Measurements from ENCODE around the gene STK32C. TPM values are rescaled to one million over a fixed set of nuclear protein-coding genes. Genes with fewer than 3 reads are reported as not detected.

STK32C gene
- total RNA-seq, 2 donors from 2014 or later, result 7.2 to 21.5 TPM

DNA sequence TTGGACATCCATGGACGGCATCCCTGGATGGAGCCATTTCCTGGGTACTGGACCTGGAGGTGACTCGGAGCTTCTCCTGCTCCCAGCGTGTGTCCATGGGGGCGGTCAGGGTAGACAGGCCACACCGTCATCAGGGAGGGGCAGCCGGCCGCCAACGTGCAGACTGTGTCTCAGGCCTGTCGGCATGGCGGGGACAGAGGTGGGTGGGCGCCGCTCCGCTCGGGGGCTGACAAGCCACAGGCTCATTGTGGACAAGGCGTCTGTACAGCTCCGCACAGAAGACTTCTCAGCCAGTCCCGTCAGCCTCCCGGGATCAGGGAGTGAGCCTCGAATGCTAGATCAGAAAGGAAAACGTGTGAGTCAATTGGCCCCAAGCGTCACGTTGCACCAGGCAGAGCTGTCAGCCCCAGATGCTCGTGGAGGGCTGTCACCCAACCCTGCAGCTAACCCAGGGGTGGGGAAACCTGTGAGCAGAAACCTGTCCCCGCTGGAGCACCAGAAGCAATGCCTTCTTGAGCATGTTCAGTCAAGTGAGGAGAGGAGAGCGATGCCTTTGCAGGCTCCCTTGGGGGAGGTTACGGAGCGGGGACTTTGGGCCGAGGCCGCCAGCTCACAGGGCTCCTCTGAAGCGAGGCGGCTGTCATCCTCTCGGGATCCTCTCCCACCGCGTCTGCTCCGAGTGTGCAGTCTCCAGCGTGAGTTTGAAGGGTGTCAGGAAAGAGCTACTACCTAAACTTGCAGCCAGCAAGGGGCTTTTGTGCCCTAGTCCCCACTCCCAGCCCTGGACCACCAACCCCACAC lies 137.0 kb downstream of the STK32C start:
- H3K4me1 ChIP-seq (replicated peaks), result no peaks in the 10 kb centered on the region
- H3K9me3 ChIP-seq, result no peaks in the 10 kb centered on the region
- TF ChIP-seq, protein P1, sequence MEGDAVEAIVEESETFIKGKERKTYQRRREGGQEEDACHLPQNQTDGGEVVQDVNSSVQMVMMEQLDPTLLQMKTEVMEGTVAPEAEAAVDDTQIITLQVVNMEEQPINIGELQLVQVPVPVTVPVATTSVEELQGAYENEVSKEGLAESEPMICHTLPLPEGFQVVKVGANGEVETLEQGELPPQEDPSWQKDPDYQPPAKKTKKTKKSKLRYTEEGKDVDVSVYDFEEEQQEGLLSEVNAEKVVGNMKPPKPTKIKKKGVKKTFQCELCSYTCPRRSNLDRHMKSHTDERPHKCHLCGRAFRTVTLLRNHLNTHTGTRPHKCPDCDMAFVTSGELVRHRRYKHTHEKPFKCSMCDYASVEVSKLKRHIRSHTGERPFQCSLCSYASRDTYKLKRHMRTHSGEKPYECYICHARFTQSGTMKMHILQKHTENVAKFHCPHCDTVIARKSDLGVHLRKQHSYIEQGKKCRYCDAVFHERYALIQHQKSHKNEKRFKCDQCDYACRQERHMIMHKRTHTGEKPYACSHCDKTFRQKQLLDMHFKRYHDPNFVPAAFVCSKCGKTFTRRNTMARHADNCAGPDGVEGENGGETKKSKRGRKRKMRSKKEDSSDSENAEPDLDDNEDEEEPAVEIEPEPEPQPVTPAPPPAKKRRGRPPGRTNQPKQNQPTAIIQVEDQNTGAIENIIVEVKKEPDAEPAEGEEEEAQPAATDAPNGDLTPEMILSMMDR (IDR thresholded peaks at IDR 0.05), result no peak
- no peak for TF ChIP-seq POLR2AphosphoS5 (IDR thresholded peaks at IDR 0.05)
- no peak for TF ChIP-seq POLR2A (IDR thresholded peaks at IDR 0.05)
- no peak overlapping the region for H3K4me3 ChIP-seq
- H3K36me3 ChIP-seq, result no peaks in the 10 kb centered on the region
- no peak overlapping the region for H3K27ac ChIP-seq
- intact Hi-C loops (cut with DNase I), result no loop called here
- WGBS, result 81% methylated on average over 36 of the region's 36 CpGs
- no peak for DNase-seq (ENCODE audit: low spot score)
- no peaks in the 10 kb centered on the region for H3K27me3 ChIP-seq (replicated peaks; ENCODE audit: insufficient read depth)

GRCh38 chr10:132169766-132170560 lies 137.8 kb downstream of the STK32C start:
- H3K4me1 ChIP-seq (replicated peaks), result no peaks in the 10 kb centered on the region
- H3K27ac ChIP-seq, result no peak overlapping the region
- H3K4me3 ChIP-seq, result no peak overlapping the region
- intact Hi-C loops (cut with DNase I), result no loop called here
- TF ChIP-seq, protein P1 (IDR thresholded peaks at IDR 0.05), result no peak
- TF ChIP-seq POLR2AphosphoS5 (IDR thresholded peaks at IDR 0.05), result no peak
- no peak for TF ChIP-seq POLR2A (IDR thresholded peaks at IDR 0.05)
- no peaks in the 10 kb centered on the region for H3K36me3 ChIP-seq
- DNase-seq (ENCODE audit: low spot score), result no peak
- WGBS, result 93% methylated on average over 46 of the region's 46 CpGs
- no peaks in the 10 kb centered on the region for H3K27me3 ChIP-seq (replicated peaks; ENCODE audit: insufficient read depth)
- H3K9me3 ChIP-seq, result no peaks in the 10 kb centered on the region

GRCh38 chr10:132169031-132169765 lies 138.6 kb downstream of the STK32C start:
- Histone ChIP-seq H3K36me3 (no peaks in the 10 kb centered on the region), H3K27me3 (replicated peaks; ENCODE audit: insufficient read depth) (no peaks in the 10 kb centered on the region), H3K4me3 (no peak overlapping the region), H3K9me3 (no peaks in the 10 kb centered on the region), H3K27ac (no peak overlapping the region), H3K4me1 (replicated peaks) (no peaks in the 10 kb centered on the region)
- no peak for TF ChIP-seq POLR2A (IDR thresholded peaks at IDR 0.05)
- TF ChIP-seq, protein P1 (IDR thresholded peaks at IDR 0.05), result no peak
- TF ChIP-seq POLR2AphosphoS5 (IDR thresholded peaks at IDR 0.05), result no peak
- 92% methylated on average over 42 of the region's 42 CpGs for WGBS
- no peak for DNase-seq (ENCODE audit: low spot score)
- intact Hi-C loops (cut with DNase I), result no loop called here

DNA sequence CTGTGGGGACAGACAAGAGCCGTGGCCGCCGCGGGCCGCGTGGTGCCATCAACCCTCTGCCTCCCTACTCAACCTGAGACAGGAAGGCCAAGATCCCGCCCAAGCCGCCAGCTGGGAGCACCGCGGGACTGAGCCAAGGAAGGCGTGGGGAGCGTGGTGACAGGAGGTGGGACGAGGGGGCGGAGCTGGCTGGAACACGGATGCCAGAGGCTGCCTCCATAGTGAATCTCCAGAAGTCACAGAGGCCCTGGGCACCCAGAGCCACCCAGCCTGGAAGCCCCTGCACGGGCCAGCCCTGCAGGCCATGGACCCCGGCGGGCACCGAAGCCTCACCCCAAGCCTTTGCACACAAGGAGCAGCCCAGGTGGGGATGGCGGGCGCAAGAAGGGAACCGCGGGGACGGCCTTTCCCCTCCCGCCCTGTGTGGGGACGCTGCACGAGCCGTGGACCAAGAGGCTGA lies 139.1 kb downstream of the STK32C start:
- Histone ChIP-seq H3K27me3 (replicated peaks; ENCODE audit: insufficient read depth) (no peaks in the 10 kb centered on the region), H3K4me3 (no peak overlapping the region), H3K9me3 (no peaks in the 10 kb centered on the region), H3K36me3 (no peaks in the 10 kb centered on the region), H3K4me1 (replicated peaks) (no peaks in the 10 kb centered on the region), H3K27ac (no peak overlapping the region)
- intact Hi-C loops (cut with DNase I), result no loop called here
- 83% methylated on average over 27 of the region's 28 CpGs for WGBS
- no peak for DNase-seq (ENCODE audit: low spot score)
- TF ChIP-seq, protein P1 (IDR thresholded peaks at IDR 0.05), result no peak
- TF ChIP-seq POLR2A (IDR thresholded peaks at IDR 0.05) (no peak), POLR2AphosphoS5 (IDR thresholded peaks at IDR 0.05) (no peak)

Data from prostate gland (tissue), 2 donors.